ENCODE data around the gene HHAT.

GRCh38 chr1:210635108-210635507 lies 306.4 kb downstream of the HHAT start:
- no peak for TF ChIP-seq CTCF (IDR thresholded peaks at IDR 0.05)
- no peak for TF ChIP-seq POLR2AphosphoS5 (IDR thresholded peaks at IDR 0.05)

All from stomach (tissue), 4 donors.